Osteocyte (in vitro differentiated cells): ENCODE measurements around the gene FBXO8. TPM values are rescaled to one million over a fixed set of nuclear protein-coding genes. Genes with fewer than 3 reads are reported as not detected.
A peak's percentile ranks its signal among the peaks of the same experiment; 100 is the strongest.

Experiments used
- DNase-seq: peaks from one replicate; pipeline ENCODE4 v3.0.0; 2021; ENCODE audit warnings: mixed read lengths; ENCODE audit not compliant: unreplicated experiment; ENCODE audit errors: extremely low spot score
- H3K27ac Mint-ChIP-seq: one replicate; pipeline ENCODE4 v1.8.0; 2021; ENCODE audit warnings: mild to moderate bottlenecking, mixed read lengths; ENCODE audit not compliant: unreplicated experiment
- H3K27me3 Mint-ChIP-seq: one replicate; pipeline ENCODE4 v1.8.0; 2021; ENCODE audit warnings: mixed read lengths; ENCODE audit not compliant: unreplicated experiment
- H3K36me3 Mint-ChIP-seq: one replicate; pipeline ENCODE4 v1.8.0; 2021; ENCODE audit warnings: mixed read lengths; ENCODE audit not compliant: unreplicated experiment
- H3K4me1 Mint-ChIP-seq: one replicate; pipeline ENCODE4 v1.8.0; 2021; ENCODE audit warnings: mixed read lengths; ENCODE audit not compliant: unreplicated experiment
- H3K4me3 Mint-ChIP-seq: one replicate; pipeline ENCODE4 v1.8.0; 2021; ENCODE audit warnings: mild to moderate bottlenecking, moderate library complexity, mixed read lengths; ENCODE audit not compliant: unreplicated experiment
- H3K9me3 Mint-ChIP-seq: one replicate; pipeline ENCODE4 v1.8.0; 2021; ENCODE audit warnings: mixed read lengths; ENCODE audit not compliant: unreplicated experiment
- CTCF ChIP-seq: fragments of 200-600 bp; sonication (generic); IDR thresholded peaks from 2 replicates; pipeline ENCODE4 v1.5.0; 2021; ENCODE audit warnings: antibody characterized with exemption, mild to moderate bottlenecking, moderate library complexity
- total RNA-seq: library from RNA; stranded (reverse); gene quantifications from 2 replicates; pipeline ENCODE4 v1.2.1, GENCODE V29; 2021

FBXO8 gene
- total RNA-seq, 1 donor from 2014 or later = 22.0 TPM

DNA sequence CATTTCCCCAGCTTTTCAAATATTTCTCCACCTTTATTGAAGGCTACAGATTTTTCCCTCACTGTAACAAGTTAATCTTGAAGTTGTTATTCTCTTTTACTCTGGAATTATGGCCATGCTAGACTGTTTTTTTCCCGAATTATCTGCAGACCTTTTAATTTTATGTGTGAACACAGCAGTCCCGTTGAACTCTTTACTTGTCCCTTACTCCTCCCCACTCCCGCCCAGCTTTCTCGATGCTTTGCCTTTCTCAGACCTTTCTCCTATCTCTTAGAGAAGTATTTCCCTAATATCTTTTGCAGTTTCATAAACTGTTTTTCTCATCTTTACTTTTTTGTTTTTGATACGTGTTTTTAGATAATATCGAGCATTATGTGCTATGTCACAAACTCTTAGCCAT, 1.0 kb upstream of the FBXO8 start:
- peaks cover 4% of the 10 kb centered on the region for H3K36me3 Mint-ChIP-seq
- peak overlapping the region; percentile 100 for H3K27ac Mint-ChIP-seq
- DNase-seq = no peak
- no peak for TF ChIP-seq CTCF
- no peaks in the 10 kb centered on the region for H3K27me3 Mint-ChIP-seq
- peaks cover 6% of the 10 kb centered on the region for H3K9me3 Mint-ChIP-seq
- peak overlapping the region; percentile 96 for H3K4me3 Mint-ChIP-seq
- H3K4me1 Mint-ChIP-seq = peaks cover 36% of the 10 kb centered on the region

GRCh38 chr4:174282836-174283506, 496 bp downstream of the FBXO8 start:
- DNase-seq = peak; percentile 89

GRCh38 chr4:174281901-174282300, 1.6 kb downstream of the FBXO8 start:
- no peak for TF ChIP-seq CTCF
- Mint-ChIP-seq H3K4me3 (peak overlapping the region; percentile 96), H3K27ac (no peak overlapping the region), H3K36me3 (peaks cover 11% of the 10 kb centered on the region), H3K27me3 (no peaks in the 10 kb centered on the region), H3K9me3 (peaks cover 8% of the 10 kb centered on the region), H3K4me1 (peaks cover 36% of the 10 kb centered on the region)
- DNase-seq = no peak

More at GRCh38 chr4:174282836-174283506, 496 bp downstream of the FBXO8 start:
- H3K4me3 Mint-ChIP-seq = peak overlapping the region; percentile 96
- H3K36me3 Mint-ChIP-seq = peaks cover 11% of the 10 kb centered on the region
- peaks cover 36% of the 10 kb centered on the region for H3K4me1 Mint-ChIP-seq
- TF ChIP-seq CTCF = no peak
- no peaks in the 10 kb centered on the region for H3K27me3 Mint-ChIP-seq
- H3K27ac Mint-ChIP-seq = peak overlapping the region; percentile 100
- peaks cover 8% of the 10 kb centered on the region for H3K9me3 Mint-ChIP-seq

- no peaks in the 10 kb centered on the region for H3K27me3 Mint-ChIP-seq
- H3K4me1 Mint-ChIP-seq = peaks cover 36% of the 10 kb centered on the region
- no peak for DNase-seq
- peaks cover 11% of the 10 kb centered on the region for H3K36me3 Mint-ChIP-seq
- no peak overlapping the region for H3K4me3 Mint-ChIP-seq
- H3K9me3 Mint-ChIP-seq = peaks cover 8% of the 10 kb centered on the region
- H3K27ac Mint-ChIP-seq = no peak overlapping the region
- TF ChIP-seq CTCF = no peak
Measured at GRCh38 chr4:174281182-174281737, 2.2 kb downstream of the FBXO8 start.

DNA sequence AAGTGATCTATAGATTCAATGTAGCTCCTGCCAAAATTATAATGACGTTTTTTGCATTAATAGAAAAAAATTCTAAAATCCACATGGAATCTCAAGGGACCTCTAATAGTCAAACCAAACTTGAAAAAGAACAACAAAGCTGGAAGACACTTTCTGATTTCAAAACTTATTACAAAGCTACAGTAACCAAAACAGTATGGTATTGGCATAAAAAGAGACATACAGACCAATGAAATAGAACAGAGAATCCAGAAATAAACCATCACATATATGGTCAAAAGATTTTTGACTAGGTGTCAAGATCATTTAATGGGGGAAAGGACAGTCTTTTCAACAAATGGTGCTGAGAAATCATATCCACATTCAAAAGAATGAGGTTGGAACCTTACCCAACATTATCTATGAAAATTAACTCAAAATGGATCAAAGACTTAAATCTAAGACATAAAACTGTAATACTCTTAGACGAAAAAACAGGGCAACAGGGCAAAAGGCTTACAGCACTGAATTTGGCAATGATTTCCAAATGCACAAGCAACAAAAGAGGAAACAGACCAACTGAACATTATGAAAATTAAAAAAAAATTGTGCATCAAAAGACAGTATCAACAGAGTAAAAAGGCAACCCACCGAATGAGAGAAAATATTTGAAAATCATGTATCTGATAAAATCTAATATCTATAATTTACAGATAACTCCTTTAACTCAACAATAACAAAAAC, 3.9 kb downstream of the FBXO8 start:
- peaks cover 11% of the 10 kb centered on the region for H3K36me3 Mint-ChIP-seq
- H3K9me3 Mint-ChIP-seq = peaks cover 8% of the 10 kb centered on the region
- no peak overlapping the region for H3K27ac Mint-ChIP-seq
- no peak for TF ChIP-seq CTCF
- peaks cover 22% of the 10 kb centered on the region for H3K4me1 Mint-ChIP-seq
- DNase-seq = no peak
- no peak overlapping the region for H3K4me3 Mint-ChIP-seq
- no peaks in the 10 kb centered on the region for H3K27me3 Mint-ChIP-seq
